Mesenchymal stem cell (in vitro differentiated cells and primary cell): Measurements from ENCODE around the gene ICAM1.

Experiments used
- DNase-seq: peaks from one replicate; pipeline ENCODE4 v3.0.0-alpha.2; 2013
- H2AFZ ChIP-seq: one replicate; pipeline ENCODE4 v1.6.1; 2013; ENCODE audit warnings: low read depth, mild to moderate bottlenecking, control low read depth, inconsistent platforms, low read length, moderate library complexity
- H2AK5ac ChIP-seq: 2 replicates; pipeline ENCODE4 v1.6.1; 2013; ENCODE audit warnings: low read length, moderate library complexity, mild to moderate bottlenecking, inconsistent platforms; ENCODE audit not compliant: severe bottlenecking
- H2BK120ac ChIP-seq: one replicate; pipeline ENCODE4 v1.6.1; 2013; ENCODE audit warnings: low read depth, mild to moderate bottlenecking, inconsistent platforms, low read length, moderate library complexity
- H2BK12ac ChIP-seq, 2 experiments: one replicate each; pipeline ENCODE4 v1.6.1; 2013; ENCODE audit warnings: inconsistent platforms in 2 of 2, low read length in 2 of 2, mild to moderate bottlenecking in 2 of 2, moderate library complexity in 2 of 2, control low read depth in 1 of 2
- H2BK15ac ChIP-seq: one replicate; pipeline ENCODE4 v1.6.1; 2013; ENCODE audit warnings: mild to moderate bottlenecking, low read depth, inconsistent platforms; ENCODE audit not compliant: poor library complexity, severe bottlenecking
- H2BK5ac ChIP-seq: 2 replicates; pipeline ENCODE4 v1.6.1; 2013; ENCODE audit warnings: low read depth, mild to moderate bottlenecking, low read length, control low read depth, inconsistent platforms; ENCODE audit not compliant: poor library complexity, severe bottlenecking
- H3K14ac ChIP-seq, 2 experiments: one replicate each; pipeline ENCODE4 v1.6.1; 2013; ENCODE audit warnings: inconsistent platforms in 2 of 2, low read length in 2 of 2, control low read depth in 1 of 2, mild to moderate bottlenecking in 1 of 2, moderate library complexity in 1 of 2
- H3K18ac ChIP-seq, 2 experiments: one replicate each; pipeline ENCODE4 v1.6.1; 2013; ENCODE audit warnings: inconsistent platforms in 2 of 2, low read length in 2 of 2, control low read depth in 1 of 2, low read depth in 1 of 2, mild to moderate bottlenecking in 1 of 2
- H3K23ac ChIP-seq, 2 experiments: one replicate each; pipeline ENCODE4 v1.6.1; 2013; ENCODE audit warnings: inconsistent platforms in 2 of 2, low read length in 2 of 2, mild to moderate bottlenecking in 2 of 2, moderate library complexity in 2 of 2, control low read depth in 1 of 2
- H3K27ac ChIP-seq: 2 replicates; pipeline ENCODE4 v1.5.1; 2013; ENCODE audit warnings: mild to moderate bottlenecking, moderate library complexity, low read length, control low read depth, inconsistent platforms; ENCODE audit not compliant: poor library complexity, severe bottlenecking
- H3K27me3 ChIP-seq, 2 experiments: 2 replicates each; pipeline versions ENCODE4 v1.6.1 to v1.7.0; 2013; ENCODE audit warnings: low read length in 2 of 2, mild to moderate bottlenecking in 2 of 2, moderate library complexity in 2 of 2, control low read depth in 1 of 2, inconsistent platforms in 1 of 2; ENCODE audit not compliant: control insufficient read depth in 1 of 2, insufficient read depth in 1 of 2
- H3K36me3 ChIP-seq, 2 experiments: 2 replicates each; pipeline versions ENCODE4 v1.6.1 to v1.7.0; 2013; ENCODE audit warnings: low read length in 2 of 2, control low read depth in 1 of 2, inconsistent platforms in 1 of 2, low read depth in 1 of 2, mild to moderate bottlenecking in 1 of 2; ENCODE audit not compliant: insufficient read depth in 2 of 2, control insufficient read depth in 1 of 2
- H3K4ac ChIP-seq, 2 experiments: one replicate each; pipeline ENCODE4 v1.6.1; 2013; ENCODE audit warnings: inconsistent platforms in 2 of 2, low read length in 2 of 2, mild to moderate bottlenecking in 2 of 2, moderate library complexity in 2 of 2, control low read depth in 1 of 2, low read depth in 1 of 2
- H3K4me1 ChIP-seq: 2 replicates; pipeline ENCODE4 v1.6.1; 2013; ENCODE audit warnings: low read depth, low read length, control low read depth; ENCODE audit not compliant: control insufficient read depth, insufficient read depth
- H3K4me2 ChIP-seq: 2 replicates; pipeline ENCODE4 v1.6.1; 2013; ENCODE audit warnings: low read length, mild to moderate bottlenecking, inconsistent platforms; ENCODE audit not compliant: poor library complexity, severe bottlenecking
- H3K4me3 ChIP-seq, 2 experiments: 2 replicates each; pipeline versions ENCODE4 v1.5.1 to v1.7.0; 2013; ENCODE audit warnings: low read length in 2 of 2, mild to moderate bottlenecking in 2 of 2, control low read depth in 1 of 2, low read depth in 1 of 2; ENCODE audit not compliant: insufficient read depth in 1 of 2
- H3K79me1 ChIP-seq: replicated peaks from 2 replicates; pipeline ENCODE4 v1.6.1; 2013; ENCODE audit warnings: mild to moderate bottlenecking, control low read depth, low read length, inconsistent platforms; ENCODE audit not compliant: poor library complexity, severe bottlenecking
- H3K9ac ChIP-seq: 2 replicates; pipeline ENCODE4 v1.7.0; 2013; ENCODE audit warnings: mild to moderate bottlenecking, low read length, moderate library complexity
- H3K9me3 ChIP-seq: 2 replicates; pipeline ENCODE4 v1.7.0; 2013; ENCODE audit warnings: mild to moderate bottlenecking, low read length; ENCODE audit not compliant: control insufficient read depth
- H4K8ac ChIP-seq: one replicate; pipeline ENCODE4 v1.6.1; 2013; ENCODE audit warnings: inconsistent platforms, mild to moderate bottlenecking, low read length, moderate library complexity
- H4K91ac ChIP-seq: one replicate; pipeline ENCODE4 v1.6.1; 2013; ENCODE audit warnings: mild to moderate bottlenecking, low read length, inconsistent platforms
- WGBS: methylation state at CpG from one replicate; pipeline ENCODE4 v1.1.7; 2013; ENCODE audit warnings: mixed read lengths; 5-methylcytosine and 5-hydroxymethylcytosine counted together

ICAM1 gene

DNA sequence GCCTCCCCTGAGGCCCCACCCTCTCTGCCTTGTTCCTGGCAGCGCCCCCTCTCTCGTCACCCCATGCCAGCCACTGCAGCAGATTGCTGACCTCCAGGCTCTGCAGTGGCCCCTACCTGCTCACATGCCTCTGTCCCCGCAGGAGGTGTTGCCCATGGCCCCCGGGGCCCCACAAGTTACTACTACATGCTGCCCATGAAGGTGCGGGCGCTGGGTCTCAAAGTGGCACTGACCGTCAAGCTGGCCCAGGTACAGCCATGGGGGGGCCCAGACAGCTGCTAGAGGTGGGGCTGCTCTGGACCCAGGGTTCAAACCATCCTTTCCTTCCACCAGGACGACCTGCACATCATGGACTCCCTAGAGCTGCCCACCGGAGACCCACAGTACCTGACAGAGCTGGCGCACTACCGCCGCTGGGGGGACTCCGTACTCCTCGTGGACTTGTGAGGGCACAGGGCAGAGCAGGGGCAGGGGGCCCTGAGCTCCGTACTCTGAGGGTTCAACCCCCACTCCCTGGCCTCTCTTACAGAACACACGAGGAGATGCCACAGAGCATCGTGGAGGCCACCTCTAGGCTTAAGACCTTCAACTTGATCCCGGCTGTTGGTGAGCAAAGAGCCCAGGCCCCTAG is 12.7 kb upstream of the ICAM1 start:
- Histone ChIP-seq H3K79me1 (peaks cover 19% of the 10 kb centered on the region), H3K9me3 (no peaks in the 10 kb centered on the region), H3K4me2 (no peak overlapping the region), H3K27ac (no peak overlapping the region), H3K4me3 (no peak overlapping the region), H2BK12ac (no peak overlapping the region), H3K36me3 (peaks cover 52 to 59% of the 10 kb centered on the region in 2 experiments), H4K91ac (no peak overlapping the region), H2BK15ac (no peak overlapping the region), H4K8ac (no peak overlapping the region), H3K4ac (no peak overlapping the region), H2BK5ac (no peak overlapping the region), H3K4me1 (peaks cover 11% of the 10 kb centered on the region), H2AFZ (no peak overlapping the region), H2BK120ac (no peak overlapping the region), H2AK5ac (no peak overlapping the region), H3K23ac (no peak overlapping the region), H3K9ac (no peak overlapping the region), H3K27me3 (no peaks in the 10 kb centered on the region), H3K14ac (no peak overlapping the region), H3K18ac (no peak overlapping the region)
- DNase-seq = no peak
- WGBS = 97% methylated on average over 18 of the region's 18 CpGs

DNA sequence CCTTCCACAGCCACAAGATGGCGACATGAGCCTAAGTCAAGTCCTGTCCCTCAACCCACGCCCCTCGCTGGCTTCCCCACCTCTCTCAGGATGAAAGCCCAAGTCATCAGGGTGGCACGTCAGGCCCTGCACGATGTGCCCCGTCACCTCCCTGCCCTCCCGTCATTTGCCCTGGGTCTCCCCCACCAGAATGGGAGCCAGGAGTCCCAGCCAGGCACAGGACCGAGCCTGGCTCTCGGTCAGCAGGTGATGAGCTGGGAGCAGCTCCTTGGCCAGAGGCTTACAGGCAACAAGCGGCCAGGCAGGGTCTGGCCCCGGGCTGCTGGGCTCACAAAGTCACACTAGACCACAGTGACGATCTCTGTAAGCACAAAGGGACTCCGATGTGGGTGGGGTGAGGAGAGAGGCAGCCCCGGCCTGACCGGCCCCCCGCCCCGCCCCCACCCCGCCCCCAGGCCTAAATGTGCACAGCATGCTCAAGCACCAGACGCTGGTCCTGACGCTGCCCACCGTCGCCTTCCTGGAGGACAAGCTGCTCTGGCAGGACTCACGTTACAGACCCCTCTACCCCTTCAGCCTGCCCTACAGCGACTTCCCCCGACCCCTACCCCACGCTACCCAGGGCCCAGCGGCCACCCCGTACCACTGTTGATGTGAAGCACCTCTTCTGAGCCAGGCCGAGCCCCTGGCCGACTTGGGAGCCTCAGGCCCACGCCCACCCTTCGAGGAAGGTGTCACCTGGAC is 11.6 kb upstream of the ICAM1 start:
- no peak overlapping the region for H2BK5ac ChIP-seq
- H3K36me3 ChIP-seq = peaks cover 44 to 54% of the 10 kb centered on the region in 2 experiments
- no peak overlapping the region for H3K18ac ChIP-seq
- H3K23ac ChIP-seq = no peak overlapping the region
- peaks cover 13% of the 10 kb centered on the region for H3K79me1 ChIP-seq
- DNase-seq = peak; percentile 87
- H3K9me3 ChIP-seq = no peaks in the 10 kb centered on the region
- H2BK15ac ChIP-seq = peak overlapping the region; percentile 44
- H2BK12ac ChIP-seq = no peak overlapping the region
- peak overlapping the region; percentile 45 for H4K8ac ChIP-seq
- 65% methylated on average over 27 of the region's 32 CpGs for WGBS
- H3K4me3 ChIP-seq = no peak overlapping the region
- H3K27me3 ChIP-seq = no peaks in the 10 kb centered on the region
- H2AK5ac ChIP-seq = no peak overlapping the region
- no peak overlapping the region for H2BK120ac ChIP-seq
- peak overlapping the region in 1 of 2 experiments; percentile 28 for H3K4ac ChIP-seq
- no peak overlapping the region for H3K14ac ChIP-seq
- H3K4me2 ChIP-seq = no peak overlapping the region
- H4K91ac ChIP-seq = no peak overlapping the region
- H2AFZ ChIP-seq = no peak overlapping the region
- H3K4me1 ChIP-seq = peaks cover 11% of the 10 kb centered on the region
- H3K27ac ChIP-seq = no peak overlapping the region
- H3K9ac ChIP-seq = no peak overlapping the region

DNA sequence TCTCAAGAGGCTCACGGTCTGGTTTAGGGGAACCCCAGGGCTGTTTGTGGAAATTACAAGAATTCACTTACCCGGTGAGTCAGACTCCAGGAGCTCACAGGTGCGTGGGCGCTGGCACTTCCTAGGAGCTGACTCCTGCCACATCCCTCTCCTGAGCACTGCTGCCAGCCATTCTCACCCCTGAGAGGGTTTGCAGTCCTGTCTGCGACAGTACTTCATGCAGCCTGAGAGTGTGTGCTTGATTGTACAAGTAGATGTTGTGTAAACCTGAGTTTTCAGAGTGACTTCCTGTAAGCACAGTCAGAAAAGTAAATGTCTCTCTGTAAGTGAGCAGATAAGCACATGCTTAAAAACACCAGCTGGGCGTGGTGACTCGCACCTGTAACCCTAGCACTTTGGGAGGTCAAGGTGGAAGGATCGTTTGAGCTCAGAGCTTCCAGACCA is 10.8 kb upstream of the ICAM1 start:
- Histone ChIP-seq H3K27me3 (no peaks in the 10 kb centered on the region), H3K4ac (no peak overlapping the region), H3K4me2 (no peak overlapping the region), H2BK5ac (no peak overlapping the region), H3K4me3 (no peak overlapping the region), H2AFZ (no peak overlapping the region), H3K36me3 (peaks cover 36 to 46% of the 10 kb centered on the region in 2 experiments), H3K9ac (no peak overlapping the region), H4K8ac (no peak overlapping the region), H3K27ac (no peak overlapping the region), H3K14ac (no peak overlapping the region), H2BK12ac (no peak overlapping the region), H2AK5ac (no peak overlapping the region), H3K4me1 (peaks cover 11% of the 10 kb centered on the region), H2BK15ac (no peak overlapping the region), H3K9me3 (no peaks in the 10 kb centered on the region), H3K23ac (no peak overlapping the region), H4K91ac (no peak overlapping the region), H2BK120ac (no peak overlapping the region), H3K18ac (no peak overlapping the region), H3K79me1 (peaks cover 7% of the 10 kb centered on the region)
- WGBS = 90% methylated on average over 8 of the region's 8 CpGs
- no peak for DNase-seq

DNA sequence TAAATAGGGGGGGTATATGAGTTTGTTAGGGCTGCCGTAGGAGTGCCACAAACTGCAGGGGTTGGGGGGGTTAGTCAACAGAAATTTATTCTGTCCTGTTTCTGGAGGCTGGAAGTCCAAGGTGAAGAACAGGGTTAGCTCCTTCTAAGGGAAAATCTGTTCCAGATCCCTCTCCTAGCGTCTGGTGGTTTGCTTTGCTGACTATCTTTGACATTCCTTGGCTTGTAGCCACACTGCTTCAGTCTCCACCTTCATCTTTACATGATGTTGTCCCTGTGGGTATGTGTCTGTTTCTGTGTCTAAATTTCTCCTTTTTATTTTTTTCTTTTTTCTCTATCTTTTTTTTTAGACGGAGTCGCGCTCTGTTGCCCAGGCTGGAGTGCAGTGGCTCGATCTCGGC is 8.1 kb upstream of the ICAM1 start:
- peak; percentile 14 for DNase-seq
- Histone ChIP-seq H2BK12ac (no peak overlapping the region), H3K18ac (no peak overlapping the region), H3K23ac (no peak overlapping the region), H3K9me3 (no peaks in the 10 kb centered on the region), H2AK5ac (no peak overlapping the region), H3K4me3 (no peak overlapping the region), H3K4ac (no peak overlapping the region), H3K9ac (no peak overlapping the region), H3K27ac (no peak overlapping the region), H2AFZ (no peak overlapping the region), H3K79me1 (no peaks in the 10 kb centered on the region), H3K4me2 (no peak overlapping the region), H2BK120ac (no peak overlapping the region), H3K36me3 (peaks cover 20 to 24% of the 10 kb centered on the region in 2 experiments), H2BK15ac (no peak overlapping the region), H4K8ac (no peak overlapping the region), H3K27me3 (no peaks in the 10 kb centered on the region), H4K91ac (no peak overlapping the region), H3K14ac (no peak overlapping the region), H3K4me1 (peaks cover 11% of the 10 kb centered on the region), H2BK5ac (no peak overlapping the region)
- 95% methylated on average over 6 of the region's 7 CpGs for WGBS
